Vagina (tissue), 2 donors: ENCODE measurements around the gene MRNIP.

Experiments
- POLR2A ChIP-seq, 2 donors: fragments of 450-650 bp; IDR thresholded peaks; one replicate each; pipeline ENCODE4 v1.6.1; 2017; ENCODE audit warnings: antibody characterized with exemption in 2 of 2, mild to moderate bottlenecking in 2 of 2, moderate library complexity in 2 of 2
- POLR2AphosphoS5 ChIP-seq, 2 donors: sonication (generic); formaldehyde crosslinking; IDR thresholded peaks; one replicate each; pipeline ENCODE4 v1.9.0; 2017; ENCODE audit warnings: antibody characterized with exemption in 2 of 2, mild to moderate bottlenecking in 2 of 2, low read depth in 1 of 2; ENCODE audit not compliant: insufficient read depth in 1 of 2
- TF ChIP-seq, protein P1 (sequence below), 3 experiments: fragments of 450-650 bp in 2 of 3; fragments of 200-600 bp in 1 of 3; sonication (generic) in 1 of 3; IDR thresholded peaks; one replicate each; pipeline ENCODE4 v1.5.1; 2017 to 2019; ENCODE audit warnings: antibody characterized with exemption in 3 of 3, mild to moderate bottlenecking in 2 of 3, moderate library complexity in 2 of 3

- TF ChIP-seq, protein P1, sequence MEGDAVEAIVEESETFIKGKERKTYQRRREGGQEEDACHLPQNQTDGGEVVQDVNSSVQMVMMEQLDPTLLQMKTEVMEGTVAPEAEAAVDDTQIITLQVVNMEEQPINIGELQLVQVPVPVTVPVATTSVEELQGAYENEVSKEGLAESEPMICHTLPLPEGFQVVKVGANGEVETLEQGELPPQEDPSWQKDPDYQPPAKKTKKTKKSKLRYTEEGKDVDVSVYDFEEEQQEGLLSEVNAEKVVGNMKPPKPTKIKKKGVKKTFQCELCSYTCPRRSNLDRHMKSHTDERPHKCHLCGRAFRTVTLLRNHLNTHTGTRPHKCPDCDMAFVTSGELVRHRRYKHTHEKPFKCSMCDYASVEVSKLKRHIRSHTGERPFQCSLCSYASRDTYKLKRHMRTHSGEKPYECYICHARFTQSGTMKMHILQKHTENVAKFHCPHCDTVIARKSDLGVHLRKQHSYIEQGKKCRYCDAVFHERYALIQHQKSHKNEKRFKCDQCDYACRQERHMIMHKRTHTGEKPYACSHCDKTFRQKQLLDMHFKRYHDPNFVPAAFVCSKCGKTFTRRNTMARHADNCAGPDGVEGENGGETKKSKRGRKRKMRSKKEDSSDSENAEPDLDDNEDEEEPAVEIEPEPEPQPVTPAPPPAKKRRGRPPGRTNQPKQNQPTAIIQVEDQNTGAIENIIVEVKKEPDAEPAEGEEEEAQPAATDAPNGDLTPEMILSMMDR (IDR thresholded peaks at IDR 0.05) = no peak
- TF ChIP-seq POLR2AphosphoS5 (IDR thresholded peaks at IDR 0.05; ENCODE audit: insufficient read depth in 1 of 2, low read depth in 1 of 2) = no peak
- no peak for TF ChIP-seq POLR2A (IDR thresholded peaks at IDR 0.05)
Measured at GRCh38 chr5:179870952-179871351, 12.3 kb upstream of the MRNIP start.
